T-cell (primary cell): ENCODE data around the gene LNPK. TPM values are rescaled to one million over a fixed set of nuclear protein-coding genes. Genes with fewer than 3 reads are reported as not detected.
"Not testable (repeated sequence)": the region's sequence is repeated elsewhere in the genome, so short reads cannot be mapped to it uniquely, and the experiment has no call there.

Source experiments
- ATAC-seq, 4 experiments: fragments of 200-7000 bp in 3 of 4; fragments of 150-1000 bp in 1 of 4; cut with Tn5 transposase; replicated peaks in 1 of 4; 1 replicate in 3 of 4; 2 replicates in 1 of 4; pipeline ENCODE4 v1.10.0; 2021; ENCODE audit warnings: moderate library complexity in 3 of 4, mild to moderate bottlenecking in 2 of 4, moderate number of reproducible peaks in 1 of 4
- CTCF ChIA-PET, 2 donors: fragments of 300-600 bp; sonication (Branson Sonifier 250); formaldehyde crosslinking; loops; one replicate each; lab custom pipeline; 2022; ENCODE audit warnings: antibody characterized with exemption in 2 of 2; lab: Charles Lee
- POLR2A ChIA-PET, 2 donors: fragments of 300-600 bp; sonication (Branson Sonifier 250); formaldehyde crosslinking; loops; one replicate each; lab custom pipeline; 2022; ENCODE audit warnings: antibody characterized with exemption in 2 of 2; lab: Charles Lee
- DNase-seq, 35 experiments: peaks; one replicate each; pipeline versions ENCODE4 v3.0.0 to v3.0.0-alpha.2; 2013 to 2023
- H3K27ac ChIP-seq: one replicate; pipeline ENCODE4 v1.5.1; 2013; ENCODE audit warnings: low read length
- H3K27me3 ChIP-seq, 2 experiments: replicated peaks in 1 of 2; 1 replicate in 1 of 2; 2 replicates in 1 of 2; pipeline versions ENCODE4 v1.6.1 to v1.7.0; 2013; ENCODE audit warnings: low read length in 1 of 2, mixed read lengths in 1 of 2; ENCODE audit not compliant: control insufficient read depth in 2 of 2, insufficient read depth in 2 of 2; ENCODE audit errors: extremely low read depth in 1 of 2
- H3K36me3 ChIP-seq, 2 donors: 1 replicate in 1 of 2; 2 replicates in 1 of 2; pipeline versions ENCODE4 v1.6.1 to v1.7.0; 2013; ENCODE audit warnings: low read length in 1 of 2; ENCODE audit not compliant: control insufficient read depth in 2 of 2, insufficient read depth in 1 of 2; ENCODE audit errors: extremely low read depth in 1 of 2
- H3K4me1 ChIP-seq, 2 experiments: 1 replicate in 1 of 2; 2 replicates in 1 of 2; pipeline versions ENCODE4 v1.6.1 to v1.7.0; 2013; ENCODE audit warnings: low read length in 2 of 2, mixed read lengths in 1 of 2; ENCODE audit not compliant: insufficient read depth in 2 of 2, control insufficient read depth in 1 of 2; ENCODE audit errors: extremely low read depth in 1 of 2
- H3K4me3 ChIP-seq, 2 donors: 1 replicate in 1 of 2; 2 replicates in 1 of 2; pipeline versions ENCODE4 v1.5.1 to v1.7.0; 2013; ENCODE audit warnings: mild to moderate bottlenecking in 2 of 2, low read length in 1 of 2, moderate library complexity in 1 of 2; ENCODE audit not compliant: control insufficient read depth in 1 of 2; ENCODE audit errors: extremely low read depth in 1 of 2
- H3K9me3 ChIP-seq: 2 replicates; pipeline ENCODE4 v1.7.0; 2013
- H3K27ac Mint-ChIP-seq, 2 donors: one replicate each; pipeline ENCODE4 v1.8.0; 2020 to 2021; ENCODE audit warnings: mild to moderate bottlenecking in 2 of 2, mixed read lengths in 2 of 2
- H3K27me3 Mint-ChIP-seq, 2 donors: one replicate each; pipeline ENCODE4 v1.8.0; 2021 to 2022; ENCODE audit warnings: mixed read lengths in 2 of 2
- H3K36me3 Mint-ChIP-seq: one replicate; pipeline ENCODE4 v1.8.0; 2021; ENCODE audit warnings: mixed read lengths
- H3K4me1 Mint-ChIP-seq, 3 donors: one replicate each; pipeline ENCODE4 v1.8.0; 2020 to 2022; ENCODE audit warnings: mixed read lengths in 3 of 3, mild to moderate bottlenecking in 1 of 3
- H3K4me3 Mint-ChIP-seq, 3 donors: one replicate each; pipeline ENCODE4 v1.8.0; 2020 to 2022; ENCODE audit warnings: mild to moderate bottlenecking in 3 of 3, mixed read lengths in 3 of 3, moderate library complexity in 3 of 3
- H3K9me3 Mint-ChIP-seq, 3 donors: one replicate each; pipeline ENCODE4 v1.8.0; 2020 to 2022; ENCODE audit warnings: mixed read lengths in 3 of 3
- WGBS: methylation state at CpG from one replicate; pipeline ENCODE4 v1.1.5; 2013; ENCODE audit warnings: missing lambda C conversion rate; ENCODE audit not compliant: insufficient coverage; 5-methylcytosine and 5-hydroxymethylcytosine counted together
- total RNA-seq, 35 experiments: library from RNA in 6 of 35; stranded (reverse) in 6 of 35; fragments of 120-200 nt in 1 of 35; gene quantifications; one replicate each; pipeline versions ENCODE4 v1.2.1 to v1.2.4 and lab custom pipeline; 2013 to 2026

LNPK gene
- total RNA-seq, 5 donors from 2014 or later (not counting 1 experiment from before 2014, with no cell fraction given), result 19.2 to 28.2 (median 22.1) TPM

DNA sequence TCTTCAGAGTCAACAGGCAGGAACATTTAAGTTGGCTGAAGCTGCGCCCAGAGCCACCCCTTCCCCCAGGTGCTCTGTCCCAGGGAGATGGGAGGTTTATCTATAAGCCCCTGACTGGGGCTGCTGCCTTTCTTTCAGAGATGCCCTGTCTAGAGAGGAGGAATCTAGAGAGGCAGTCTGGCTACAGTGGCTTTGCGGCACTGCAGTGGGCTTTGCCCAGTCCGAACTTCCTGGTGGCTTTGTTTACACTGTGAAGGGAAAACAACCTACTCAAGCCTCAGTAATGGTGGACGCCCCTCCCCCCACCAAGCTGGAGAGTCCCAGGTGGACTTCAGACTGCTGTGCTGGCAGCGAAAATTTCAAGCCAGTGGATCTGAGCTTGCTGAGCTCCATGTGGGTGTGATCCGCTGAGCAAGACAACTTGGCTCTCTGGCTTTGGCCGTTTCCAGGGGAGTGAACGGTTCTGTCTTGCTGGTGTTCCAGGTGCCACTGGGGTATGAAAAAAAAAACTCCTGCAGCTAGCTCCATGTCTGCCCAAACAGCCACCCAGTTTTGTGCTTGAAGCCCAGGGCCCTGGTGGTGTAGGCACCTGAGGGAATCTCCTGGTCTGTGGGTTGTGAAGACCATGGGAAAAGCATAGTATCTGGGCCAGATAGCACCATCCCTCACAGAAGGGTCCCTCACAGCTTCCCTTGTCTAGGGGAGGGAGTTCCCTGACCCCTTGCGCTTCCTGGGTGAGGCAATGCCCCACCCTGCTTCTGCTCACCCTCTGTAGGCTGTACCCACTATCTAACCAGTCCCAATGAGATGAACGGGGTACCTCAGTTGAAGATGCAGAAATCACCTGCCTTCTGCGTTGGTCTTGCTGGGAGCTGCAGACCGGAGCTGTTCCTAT, 88.0 kb downstream of the LNPK start:
- H3K9me3 ChIP-seq, POLR2A ChIA-PET, H3K4me3 Mint-ChIP-seq, H3K36me3 ChIP-seq, H3K27ac Mint-ChIP-seq, H3K27ac ChIP-seq, H3K4me3 ChIP-seq, DNase-seq, H3K4me1 ChIP-seq, ATAC-seq, CTCF ChIA-PET, H3K4me1 Mint-ChIP-seq, H3K36me3 Mint-ChIP-seq: not testable (repeated sequence)
- Mint-ChIP-seq H3K9me3 (peaks cover 0 to 12% (median 0%) of the 10 kb centered on the region in 3 donors), H3K27me3 (peaks cover 9 to 35% of the 10 kb centered on the region in 2 donors)
- 84% methylated on average over 6 of the region's 12 CpGs for WGBS
- peaks cover 0 to 13% of the 10 kb centered on the region in 2 experiments for H3K27me3 ChIP-seq

GRCh38 chr2:175913267-175913666, 88.8 kb downstream of the LNPK start:
- H3K4me1 ChIP-seq, H3K4me3 ChIP-seq, H3K27ac ChIP-seq, POLR2A ChIA-PET, H3K9me3 ChIP-seq, CTCF ChIA-PET, H3K36me3 Mint-ChIP-seq, ATAC-seq, H3K27ac Mint-ChIP-seq, H3K36me3 ChIP-seq, DNase-seq, H3K4me1 Mint-ChIP-seq, H3K4me3 Mint-ChIP-seq: not testable (repeated sequence)
- Mint-ChIP-seq H3K27me3 (peaks cover 13 to 38% of the 10 kb centered on the region in 2 donors), H3K9me3 (peaks cover 0 to 12% (median 0%) of the 10 kb centered on the region in 3 donors)
- WGBS, result no CpG with 5 or more reads among the region's 2 CpGs
- H3K27me3 ChIP-seq, result peaks cover 0 to 13% of the 10 kb centered on the region in 2 experiments

DNA sequence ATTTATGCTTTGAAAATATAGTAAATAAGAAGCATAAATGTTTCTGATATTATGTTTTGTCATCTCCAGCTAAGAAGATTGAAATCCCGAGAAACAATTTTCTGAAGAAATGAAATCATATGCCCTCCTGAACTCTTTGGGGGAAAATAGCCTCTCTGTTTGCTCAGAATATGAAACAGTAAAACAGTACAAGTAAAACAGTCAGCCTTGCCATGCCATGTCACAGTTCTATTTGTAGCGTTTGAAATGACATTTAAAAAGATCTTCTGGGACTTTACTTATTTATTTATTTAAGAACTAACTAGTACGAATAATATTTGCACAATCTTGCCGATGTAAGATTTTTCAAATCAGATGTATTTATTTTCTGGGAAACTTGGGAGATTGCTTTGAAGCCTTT, 98.0 kb downstream of the LNPK start:
- no peak overlapping the region for H3K27ac Mint-ChIP-seq

GRCh38 chr2:175903384-175903936, 98.6 kb downstream of the LNPK start:
- Mint-ChIP-seq H3K4me1 (no peaks in the 10 kb centered on the region), H3K9me3 (no peaks in the 10 kb centered on the region), H3K27ac (no peak overlapping the region), H3K36me3 (no peaks in the 10 kb centered on the region), H3K4me3 (no peak overlapping the region), H3K27me3 (peaks cover 16 to 49% of the 10 kb centered on the region in 2 donors)
- Histone ChIP-seq H3K9me3 (no peaks in the 10 kb centered on the region), H3K4me3 (no peak overlapping the region), H3K4me1 (no peaks in the 10 kb centered on the region), H3K27me3 (peaks cover 0 to 2% of the 10 kb centered on the region in 2 experiments), H3K27ac (no peak overlapping the region), H3K36me3 (no peaks in the 10 kb centered on the region)
- no peak for DNase-seq
- ATAC-seq, result no peak
- POLR2A ChIA-PET, result no interaction called here
- WGBS, result no CpG with 5 or more reads among the region's 1 CpG
- CTCF ChIA-PET, result no interaction called here

More for the DNA sequence above, 98.0 kb downstream of the LNPK start:
- Histone ChIP-seq H3K4me1 (no peaks in the 10 kb centered on the region), H3K9me3 (no peaks in the 10 kb centered on the region), H3K36me3 (no peaks in the 10 kb centered on the region), H3K27me3 (peaks cover 0 to 2% of the 10 kb centered on the region in 2 experiments), H3K4me3 (no peak overlapping the region), H3K27ac (no peak overlapping the region)
- no peaks in the 10 kb centered on the region for H3K4me1 Mint-ChIP-seq
- no peaks in the 10 kb centered on the region for H3K36me3 Mint-ChIP-seq
- CTCF ChIA-PET, result no interaction called here
- no peaks in the 10 kb centered on the region for H3K9me3 Mint-ChIP-seq
- DNase-seq (no peak), ATAC-seq (no peak)
- peaks cover 17 to 50% of the 10 kb centered on the region in 2 donors for H3K27me3 Mint-ChIP-seq
- WGBS, result no CpG with 5 or more reads among the region's 4 CpGs
- no peak overlapping the region for H3K4me3 Mint-ChIP-seq
- POLR2A ChIA-PET, result no interaction called here

- H3K36me3 Mint-ChIP-seq, H3K27ac Mint-ChIP-seq, H3K4me1 Mint-ChIP-seq, H3K4me3 Mint-ChIP-seq, H3K27me3 ChIP-seq, CTCF ChIA-PET, H3K9me3 ChIP-seq, DNase-seq, H3K4me3 ChIP-seq, H3K36me3 ChIP-seq, POLR2A ChIA-PET, H3K27ac ChIP-seq, H3K4me1 ChIP-seq, ATAC-seq: not testable (repeated sequence)
- Mint-ChIP-seq H3K27me3 (peaks cover 20 to 30% of the 10 kb centered on the region in 2 donors), H3K9me3 (peaks cover 5 to 13% (median 5%) of the 10 kb centered on the region in 3 donors)
- WGBS, result no CpG with 5 or more reads among the region's 1 CpG
Observed at GRCh38 chr2:175895957-175896356, 106.1 kb downstream of the LNPK start.

- H3K4me3 ChIP-seq, result no peak overlapping the region
- no peaks in the 10 kb centered on the region for H3K4me1 ChIP-seq
- H3K36me3 ChIP-seq, result no peaks in the 10 kb centered on the region
- Mint-ChIP-seq H3K4me3 (no peak overlapping the region), H3K27me3 (peaks cover 24 to 48% of the 10 kb centered on the region in 2 donors), H3K9me3 (peaks cover 5 to 13% (median 5%) of the 10 kb centered on the region in 3 donors), H3K36me3 (no peaks in the 10 kb centered on the region), H3K27ac (no peak overlapping the region), H3K4me1 (no peaks in the 10 kb centered on the region)
- H3K9me3 ChIP-seq, result no peaks in the 10 kb centered on the region
- ChIA-PET CTCF (no interaction called here), POLR2A (no interaction called here)
- WGBS, result no CpG with 5 or more reads among the region's 2 CpGs
- ATAC-seq, result no peak
- H3K27ac ChIP-seq, result no peak overlapping the region
- H3K27me3 ChIP-seq, result peaks cover 0 to 3% of the 10 kb centered on the region in 2 experiments
- DNase-seq, result no peak
Observed at GRCh38 chr2:175892046-175892445, 110.0 kb downstream of the LNPK start.
